Kidney (tissue), 14 donors: Measurements from ENCODE around the gene TRPM2. TPM values are rescaled to one million over a fixed set of nuclear protein-coding genes. Genes with fewer than 3 reads are reported as not detected.

Experiments used
- DNase-seq, 5 donors: peaks; one replicate each; pipeline ENCODE4 v3.0.0-alpha.2; 2013 to 2020
- FAIRE-seq: peaks from 2 replicates; lab custom pipeline; 2012; peaks lifted over from hg19 to GRCh38; lab: Jason Lieb, UNC
- H3K27ac ChIP-seq, 2 donors: one replicate each; pipeline ENCODE4 v1.7.0; 2013; ENCODE audit warnings: low read depth in 2 of 2, low read length in 2 of 2, inconsistent platforms in 1 of 2
- H3K27me3 ChIP-seq: one replicate; pipeline ENCODE4 v1.7.1; 2013; ENCODE audit warnings: low read length, inconsistent platforms; ENCODE audit not compliant: control insufficient read depth, insufficient read depth
- H3K36me3 ChIP-seq, 3 donors: one replicate each; pipeline versions ENCODE4 v1.7.0 to v1.7.1; 2013; ENCODE audit warnings: low read length in 3 of 3, control low read depth in 1 of 3, inconsistent platforms in 1 of 3; ENCODE audit not compliant: insufficient read depth in 3 of 3, control insufficient read depth in 2 of 3
- H3K4me1 ChIP-seq, 3 donors: one replicate each; pipeline versions ENCODE4 v1.7.0 to v1.7.1; 2013; ENCODE audit warnings: low read length in 3 of 3, inconsistent platforms in 1 of 3, low read depth in 1 of 3; ENCODE audit not compliant: control insufficient read depth in 2 of 3, insufficient read depth in 2 of 3
- H3K4me3 ChIP-seq, 3 donors: one replicate each; pipeline versions ENCODE4 v1.7.0 to v1.8.1; 2013; ENCODE audit warnings: low read length in 3 of 3, control low read depth in 1 of 3, inconsistent platforms in 1 of 3
- H3K9ac ChIP-seq, 3 donors: one replicate each; pipeline versions ENCODE4 v1.7.0 to v1.7.1; 2013; ENCODE audit warnings: low read length in 3 of 3, control low read depth in 1 of 3, inconsistent platforms in 1 of 3
- H3K9me3 ChIP-seq, 3 donors: one replicate each; pipeline versions ENCODE4 v1.7.0 to v1.7.1; 2013; ENCODE audit warnings: low read length in 3 of 3, control low read depth in 1 of 3, inconsistent platforms in 1 of 3; ENCODE audit not compliant: control insufficient read depth in 2 of 3, insufficient read depth in 1 of 3
- intact Hi-C: fragments of 100-400 bp; cut with DNase I; formaldehyde crosslinking; loops from one replicate; pipeline ENCODE4 v1.11.1; 2022
- polyA plus RNA-seq: library from polyadenylated mRNA; stranded (reverse); fragments of 350-450 nt; fragmentation: Illumina TruSeq; extraction: RNeasy Lipid Tissue Mini Kit (QIAGEN cat#74804); gene quantifications from one replicate; pipeline ENCODE4 v1.2.3, GENCODE V29; 2014; ENCODE audit warnings: low read depth, low replicate concordance; ENCODE audit not compliant: insufficient read depth
- total RNA-seq: library from RNA; stranded (reverse); fragmentation: NEBNext Ultra II Directional; extraction: Animal tissue kit (Norgen Biotek cat#: 25700); gene quantifications from one replicate; pipeline ENCODE4 v1.2.1, GENCODE V29; 2021
- TF ChIP-seq, protein P1 (sequence below): IDR thresholded peaks from 3 replicates; pipeline ENCODE4 v1.5.1; 2012; ENCODE audit warnings: mild to moderate bottlenecking, moderate library complexity, borderline replicate concordance; ENCODE audit not compliant: insufficient read depth; ENCODE audit errors: extremely low read depth
- donor health status: control.
- donor health status: control.
- donor health status: control.
- donor health status: control.
- donor health status: control.
- donor health status: DM: yes; HTN: yes; CAD: no.
- donor health status: Normal renal cell carcinoma (clear cell type).

The TRPM2 gene
- total and polyA plus RNA-seq, 2 donors from 2014 or later, result 2.0 to 11.5 TPM

GRCh38 chr21:44399955-44400790, 46.8 kb downstream of the TRPM2 start:
- Histone ChIP-seq H3K9ac (no peak overlapping the region), H3K27ac (no peak overlapping the region), H3K9me3 (peaks cover 0 to 2% (median 0%) of the 10 kb centered on the region in 3 donors), H3K27me3 (no peaks in the 10 kb centered on the region), H3K4me3 (no peak overlapping the region), H3K36me3 (no peaks in the 10 kb centered on the region), H3K4me1 (no peaks in the 10 kb centered on the region)
- FAIRE-seq (no peak), DNase-seq (peak in 1 of 5 donors; percentile 66)
- intact Hi-C loops, result no loop called here
- TF ChIP-seq, protein P1, sequence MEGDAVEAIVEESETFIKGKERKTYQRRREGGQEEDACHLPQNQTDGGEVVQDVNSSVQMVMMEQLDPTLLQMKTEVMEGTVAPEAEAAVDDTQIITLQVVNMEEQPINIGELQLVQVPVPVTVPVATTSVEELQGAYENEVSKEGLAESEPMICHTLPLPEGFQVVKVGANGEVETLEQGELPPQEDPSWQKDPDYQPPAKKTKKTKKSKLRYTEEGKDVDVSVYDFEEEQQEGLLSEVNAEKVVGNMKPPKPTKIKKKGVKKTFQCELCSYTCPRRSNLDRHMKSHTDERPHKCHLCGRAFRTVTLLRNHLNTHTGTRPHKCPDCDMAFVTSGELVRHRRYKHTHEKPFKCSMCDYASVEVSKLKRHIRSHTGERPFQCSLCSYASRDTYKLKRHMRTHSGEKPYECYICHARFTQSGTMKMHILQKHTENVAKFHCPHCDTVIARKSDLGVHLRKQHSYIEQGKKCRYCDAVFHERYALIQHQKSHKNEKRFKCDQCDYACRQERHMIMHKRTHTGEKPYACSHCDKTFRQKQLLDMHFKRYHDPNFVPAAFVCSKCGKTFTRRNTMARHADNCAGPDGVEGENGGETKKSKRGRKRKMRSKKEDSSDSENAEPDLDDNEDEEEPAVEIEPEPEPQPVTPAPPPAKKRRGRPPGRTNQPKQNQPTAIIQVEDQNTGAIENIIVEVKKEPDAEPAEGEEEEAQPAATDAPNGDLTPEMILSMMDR, result no peak

DNA sequence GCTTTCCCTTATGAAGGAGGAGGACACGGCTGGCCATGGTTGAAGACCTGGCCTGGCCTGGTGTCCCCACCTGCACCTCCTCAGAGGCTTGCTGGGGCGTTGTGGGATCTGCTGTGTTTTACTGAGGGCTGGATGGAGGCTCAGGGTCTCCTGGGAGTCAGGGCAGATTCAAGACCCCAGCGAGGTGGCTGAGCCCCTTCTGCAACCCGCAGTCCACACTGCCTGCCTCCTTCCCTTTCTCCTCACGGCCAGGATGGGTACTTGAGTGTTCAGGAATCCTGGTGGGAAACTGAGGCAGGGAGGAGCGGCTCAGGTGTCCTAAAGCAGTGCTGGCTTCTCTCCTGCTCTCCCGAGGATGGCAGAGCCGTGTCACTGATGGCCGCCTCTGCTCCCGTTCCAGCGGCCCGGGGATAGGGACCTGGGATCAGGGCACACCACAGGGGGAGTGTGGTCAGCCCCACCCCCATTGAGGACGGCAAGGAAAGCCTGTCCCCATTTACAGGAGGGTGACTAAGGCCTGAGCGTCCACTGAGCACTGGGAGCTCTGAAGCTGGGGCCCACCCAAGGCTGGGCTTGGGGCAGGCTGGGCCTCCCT, 47.5 kb downstream of the TRPM2 start:
- Histone ChIP-seq H3K9ac (no peak overlapping the region), H3K36me3 (no peaks in the 10 kb centered on the region), H3K27ac (no peak overlapping the region), H3K4me1 (no peaks in the 10 kb centered on the region), H3K4me3 (no peak overlapping the region), H3K9me3 (peaks cover 0 to 2% (median 0%) of the 10 kb centered on the region in 3 donors), H3K27me3 (no peaks in the 10 kb centered on the region)
- TF ChIP-seq, protein P1, result no peak
- DNase-seq, result peak in 1 of 5 donors; percentile 69
- FAIRE-seq, result no peak
- intact Hi-C loops, result no loop called here

DNA sequence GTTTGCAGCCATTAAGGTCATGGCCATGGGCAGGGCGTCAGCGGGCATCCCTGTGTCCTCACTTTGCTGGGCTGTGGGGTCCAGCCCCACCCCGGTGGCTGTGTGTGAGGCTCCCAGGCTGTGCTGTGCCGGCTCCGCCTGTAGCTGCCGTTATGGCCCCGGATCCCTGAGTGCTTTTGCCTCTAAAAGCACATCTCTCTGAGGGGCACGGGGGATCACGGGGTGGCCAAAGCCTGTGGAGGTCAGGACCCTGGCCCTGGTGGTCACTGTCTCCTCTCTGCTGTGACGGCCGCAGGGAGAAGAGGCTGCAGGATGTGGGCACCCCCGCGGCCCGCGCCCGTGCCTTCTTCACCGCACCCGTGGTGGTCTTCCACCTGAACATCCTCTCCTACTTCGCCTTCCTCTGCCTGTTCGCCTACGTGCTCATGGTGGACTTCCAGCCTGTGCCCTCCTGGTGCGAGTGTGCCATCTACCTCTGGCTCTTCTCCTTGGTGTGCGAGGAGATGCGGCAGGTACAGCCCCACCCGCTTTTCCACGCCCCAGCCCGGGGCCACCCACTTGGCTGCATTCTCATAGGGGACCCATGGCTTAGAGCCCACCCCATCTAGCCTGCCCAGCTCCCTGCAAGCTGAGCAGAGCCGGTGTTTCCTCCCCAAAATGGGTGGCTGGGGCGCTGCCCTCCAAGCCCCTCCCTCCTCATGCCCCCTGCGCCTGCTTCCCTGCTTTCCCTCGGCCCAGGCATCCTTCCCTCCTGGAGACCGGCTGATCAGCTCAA, 48.2 kb downstream of the TRPM2 start:
- FAIRE-seq (no peak), DNase-seq (peak in 1 of 5 donors; percentile 62)
- TF ChIP-seq, protein P1, result no peak
- Histone ChIP-seq H3K9ac (no peak overlapping the region), H3K4me1 (no peaks in the 10 kb centered on the region), H3K36me3 (no peaks in the 10 kb centered on the region), H3K27ac (no peak overlapping the region), H3K4me3 (no peak overlapping the region), H3K27me3 (no peaks in the 10 kb centered on the region), H3K9me3 (peaks cover 0 to 2% (median 0%) of the 10 kb centered on the region in 3 donors)
- intact Hi-C loops, result no loop called here
